GM18873 (cell line): ENCODE measurements around the gene EBI3.
A peak's percentile ranks its signal among the peaks of the same experiment; 100 is the strongest.
"Not testable (repeated sequence)": the region's sequence is repeated elsewhere in the genome, so short reads cannot be mapped to it uniquely, and the experiment has no call there.

Source experiments
- ATAC-seq: cut with Tn5 transposase; IDR thresholded peaks from one replicate; pipeline ENCODE4 v1.9.1; 2021; ENCODE audit warnings: mild to moderate bottlenecking, moderate library complexity, moderate number of reproducible peaks; ENCODE audit not compliant: unreplicated experiment, low FRiP score

Gene EBI3

DNA sequence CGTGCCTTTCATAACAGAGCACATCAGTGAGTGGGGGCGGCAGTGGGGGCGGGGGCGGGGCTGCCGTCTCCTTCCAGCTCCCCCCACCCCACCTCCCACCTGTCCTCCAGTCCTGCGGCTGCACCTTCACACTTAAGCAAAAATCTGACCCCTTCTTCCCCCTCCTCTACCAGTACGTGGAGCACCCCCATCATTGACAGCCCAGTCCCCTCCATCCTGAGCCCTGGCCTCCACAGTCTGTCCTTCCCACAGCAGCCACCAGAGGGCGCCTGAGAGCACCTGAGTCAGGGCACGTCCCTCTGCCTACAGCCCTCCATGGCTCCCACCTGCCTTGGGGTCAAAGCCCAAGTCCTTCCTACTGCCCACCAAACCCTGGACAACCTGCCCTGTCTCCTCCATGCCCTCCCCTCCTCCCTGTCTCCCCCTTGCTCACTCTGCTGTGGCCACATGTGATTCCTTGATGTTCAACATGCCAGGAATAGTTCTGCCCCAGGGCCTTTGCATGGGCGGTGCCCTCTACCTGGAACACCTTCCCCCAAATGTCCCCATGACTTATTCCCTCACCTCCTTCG, 4.0 kb downstream of the EBI3 start:
- no peak for ATAC-seq

- no peak for ATAC-seq
Observed at GRCh38 chr19:4234142-4234861, 5.0 kb downstream of the EBI3 start.

- no peak for ATAC-seq
Observed at GRCh38 chr19:4234862-4235201, 5.5 kb downstream of the EBI3 start.

DNA sequence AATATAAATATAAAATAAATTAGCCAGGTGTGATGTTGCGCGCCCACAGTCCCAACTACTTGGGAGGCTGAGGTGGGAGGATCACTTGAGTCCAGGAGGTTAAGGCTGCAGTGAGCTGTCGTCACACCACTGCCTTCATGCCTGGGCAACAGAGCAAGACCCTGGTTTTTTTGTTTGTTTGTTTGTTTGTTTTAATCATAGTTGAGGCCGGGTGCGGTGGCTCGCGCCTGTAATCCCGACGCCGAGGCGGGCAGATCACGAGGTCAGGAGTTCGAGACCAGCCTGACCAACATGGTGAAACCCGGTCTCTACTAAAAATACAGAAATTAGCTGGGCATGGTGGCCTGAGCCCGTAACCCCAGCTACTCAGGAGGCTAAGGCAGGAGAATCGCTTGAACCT, 8.2 kb downstream of the EBI3 start:
- not testable (repeated sequence) for ATAC-seq

GRCh38 chr19:4238831-4239230, 9.5 kb downstream of the EBI3 start:
- ATAC-seq: no peak

DNA sequence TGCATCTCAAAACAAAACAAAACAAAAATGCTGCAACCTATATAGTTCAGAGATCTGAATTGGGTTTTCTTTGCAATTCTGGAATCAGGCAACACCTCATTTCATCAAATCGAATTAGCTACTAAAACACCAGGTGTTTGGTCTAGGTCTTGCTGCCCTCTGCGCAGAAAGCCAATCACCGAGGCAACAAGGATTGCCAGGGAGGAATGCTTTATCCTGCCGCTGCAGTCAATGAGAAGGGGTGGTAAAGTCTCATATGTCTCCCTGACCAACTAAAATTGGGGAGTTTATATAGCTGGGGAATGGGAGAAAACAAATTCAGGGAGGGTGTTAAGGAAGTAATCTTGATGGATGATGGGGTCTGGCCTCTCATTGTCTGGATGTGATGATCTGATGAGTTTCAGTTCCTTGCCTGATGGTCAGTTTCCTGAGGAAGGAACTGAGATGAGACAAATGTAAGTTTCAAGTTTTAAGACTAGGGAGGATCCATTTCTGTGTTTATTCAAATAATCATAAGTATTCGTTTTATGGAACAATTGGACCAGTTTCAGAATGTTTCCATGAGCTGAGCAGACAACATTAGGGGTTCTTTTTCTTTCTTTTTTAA, 12.6 kb downstream of the EBI3 start:
- no peak for ATAC-seq

- ATAC-seq: not testable (repeated sequence)
Observed at GRCh38 chr19:4245938-4246337, 16.6 kb downstream of the EBI3 start.

- ATAC-seq: peak; percentile 82
Observed at GRCh38 chr19:4246767-4247593, 17.7 kb downstream of the EBI3 start, which contains the start of gene YJU2. Gene YJU2, plus strand, starts transcription at chr19:4247080. Its CDS starts 67 bp downstream, at chr19:4247147.

DNA sequence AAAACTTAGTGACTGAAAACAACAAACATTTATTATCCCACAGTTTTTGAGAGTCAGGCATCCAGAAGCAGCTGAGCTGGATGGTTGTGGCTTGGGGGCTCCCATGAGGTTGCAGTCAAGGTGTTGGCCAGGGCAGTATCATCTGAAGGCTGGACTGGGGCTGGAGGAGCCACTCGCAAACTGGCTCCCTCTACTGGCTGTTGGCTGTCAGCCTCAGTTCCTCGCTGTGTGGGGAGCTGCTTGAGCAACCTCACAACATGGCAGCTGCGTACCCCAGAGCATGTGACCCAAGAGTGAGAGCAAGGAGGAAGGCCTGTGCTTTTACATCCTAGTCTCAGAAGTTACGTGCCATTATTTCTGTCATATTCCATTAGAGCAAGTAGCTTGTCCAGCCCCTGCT, 27.2 kb downstream of the EBI3 start:
- no peak for ATAC-seq

DNA sequence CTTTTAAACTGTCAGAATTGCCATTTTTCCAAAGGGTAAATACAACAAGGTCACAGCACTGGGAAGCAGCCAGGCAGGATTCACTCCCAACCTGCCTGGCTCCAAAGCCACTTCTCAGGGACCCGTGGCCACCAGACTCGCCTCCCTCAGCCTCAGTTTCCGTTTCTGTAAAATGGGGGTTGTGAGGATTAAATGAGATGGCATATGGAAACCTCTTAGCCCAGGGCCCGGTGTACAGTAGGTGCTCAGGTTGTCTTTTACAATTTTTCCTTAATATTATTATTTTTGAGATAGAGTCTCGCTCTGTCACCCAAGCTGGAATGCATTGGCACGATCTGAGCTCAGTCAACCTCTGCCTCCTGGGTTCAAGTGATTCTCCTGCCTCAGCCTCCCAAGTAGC, 27.7 kb downstream of the EBI3 start:
- no peak for ATAC-seq

GRCh38 chr19:4258181-4258580, 28.9 kb downstream of the EBI3 start:
- no peak for ATAC-seq

- no peak for ATAC-seq
Observed at GRCh38 chr19:4260613-4261191, 31.4 kb downstream of the EBI3 start.

DNA sequence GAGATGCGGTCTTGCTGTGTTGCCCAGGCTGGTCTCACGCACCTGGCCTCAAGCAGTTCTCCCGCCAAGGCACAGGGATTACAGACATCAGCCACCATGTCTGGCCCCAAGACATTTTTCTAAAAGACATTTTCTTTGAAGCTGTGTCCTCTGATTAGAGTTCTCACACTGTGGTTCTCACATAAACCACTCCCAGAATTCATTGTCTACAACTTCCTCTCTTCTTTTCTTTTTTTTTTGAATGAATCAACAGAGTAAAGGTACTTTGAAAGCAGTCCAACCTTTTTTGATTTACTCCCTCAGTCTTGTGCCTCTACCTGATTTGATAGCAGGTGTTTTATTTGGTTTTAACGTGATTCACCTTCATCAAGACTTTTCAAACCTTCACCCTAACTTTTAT, 35.5 kb downstream of the EBI3 start:
- ATAC-seq: no peak

GRCh38 chr19:4266253-4267000, 37.1 kb downstream of the EBI3 start:
- ATAC-seq: no peak

DNA sequence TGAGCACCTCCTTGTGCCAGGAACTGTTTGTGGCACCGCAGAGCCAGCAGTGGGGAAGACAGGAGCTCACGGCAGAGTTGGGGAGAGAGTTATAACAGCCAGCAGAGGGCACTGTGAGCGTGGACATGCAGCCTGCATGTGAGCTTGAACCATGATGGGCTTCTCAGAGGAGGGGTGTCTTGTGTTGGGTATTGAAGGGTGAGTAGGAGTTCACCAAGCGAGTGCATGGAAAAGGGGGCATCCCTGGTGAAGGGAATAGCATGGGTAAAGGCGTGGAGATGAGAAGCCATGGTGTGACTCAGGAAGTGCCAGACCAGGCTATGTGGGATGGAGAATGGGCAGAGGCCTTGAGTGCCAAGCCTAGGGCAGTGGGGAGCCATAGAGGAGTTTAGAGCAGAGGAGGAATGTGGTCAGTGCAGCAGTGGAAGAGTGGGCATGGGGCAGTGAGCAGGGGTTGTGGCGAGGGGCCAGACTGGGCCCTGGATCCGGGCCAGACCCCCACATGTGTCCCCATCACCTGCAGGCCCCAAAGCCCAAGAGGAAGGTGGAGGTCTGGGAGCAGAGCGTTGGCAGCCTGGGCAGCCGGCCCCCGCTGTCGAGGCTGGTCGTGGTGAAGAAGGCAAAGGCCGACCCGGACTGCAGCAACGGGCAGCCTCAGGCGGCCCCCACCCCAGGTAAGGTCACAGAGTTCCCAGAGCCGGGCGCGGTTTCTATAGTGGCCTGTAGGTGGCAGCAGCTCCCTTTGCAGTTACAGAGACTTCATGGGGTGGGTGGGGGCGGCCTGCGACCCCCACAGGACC, 38.0 kb downstream of the EBI3 start:
- ATAC-seq: no peak

DNA sequence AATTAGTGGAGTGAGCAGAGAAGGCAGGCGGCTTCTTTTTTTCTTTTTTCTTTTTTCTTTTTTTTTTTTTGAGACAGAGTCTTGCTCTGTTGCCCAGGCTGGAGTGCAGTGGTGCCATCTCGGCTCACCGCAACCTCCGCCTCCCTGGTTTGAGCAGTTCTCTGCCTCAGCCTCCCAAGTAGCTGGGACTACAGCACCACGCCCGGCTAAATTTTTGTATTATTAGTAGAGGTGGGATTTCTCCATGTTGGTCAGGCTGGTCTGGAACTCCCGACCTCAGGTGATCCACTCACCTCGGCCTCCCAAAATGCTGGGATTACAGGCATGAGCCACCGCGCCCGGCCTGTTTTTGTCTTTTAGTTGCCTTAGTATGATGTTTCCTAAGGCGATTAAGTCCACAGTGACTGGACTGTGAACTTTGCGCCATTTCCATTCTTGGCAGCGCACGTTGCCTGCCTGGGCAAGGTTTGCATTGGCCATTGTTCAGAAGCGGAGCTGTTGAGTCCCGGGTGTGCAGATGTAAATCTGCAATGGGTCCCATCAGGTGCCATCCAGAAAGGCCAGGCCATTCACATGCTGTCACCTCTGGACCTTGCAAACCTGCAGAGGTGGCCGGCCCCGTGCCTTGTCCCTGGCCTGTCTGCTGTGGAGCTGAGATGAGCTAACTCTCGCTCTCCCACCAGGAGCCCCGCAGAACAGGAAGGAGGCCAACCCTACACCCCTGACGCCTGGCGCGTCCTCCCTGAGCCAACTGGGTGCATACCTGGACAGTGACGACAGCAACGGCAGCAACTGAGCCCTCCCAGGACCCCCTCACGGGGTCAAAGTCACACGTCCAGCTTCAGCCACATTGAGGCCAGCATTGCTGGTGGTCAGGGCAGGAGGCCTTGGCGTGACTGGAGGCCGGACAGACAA, 38.8 kb downstream of the EBI3 start:
- no peak for ATAC-seq

- no peak for ATAC-seq
Observed at GRCh38 chr19:4268816-4269430, 39.6 kb downstream of the EBI3 start.

GRCh38 chr19:4272894-4273293, 43.6 kb downstream of the EBI3 start:
- no peak for ATAC-seq
